ENCODE measurements around the gene LINC01488. TPM values are rescaled to one million over a fixed set of nuclear protein-coding genes. Genes with fewer than 3 reads are reported as not detected.

Gene LINC01488
- total and polyA plus RNA-seq, 2 experiments from 2014 or later: not detected

GRCh38 chr11:69451289-69451688 lies 30.2 kb upstream of the LINC01488 start:
- no peak overlapping the region; the same call in 2 of the 3 replicates for H3K4me3 Mint-ChIP-seq
- Histone ChIP-seq H3K4me3 (no peak overlapping the region), H3K4me1 (ENCODE audit: insufficient read depth) (no peaks in the 10 kb centered on the region), H3K36me3 (ENCODE audit: insufficient read depth) (no peaks in the 10 kb centered on the region), H3K27me3 (ENCODE audit: insufficient read depth) (no peaks in the 10 kb centered on the region), H3F3A (replicated peaks; ENCODE audit: low read depth) (no peaks in the 10 kb centered on the region), H3K79me2 (replicated peaks; ENCODE audit: insufficient read depth) (no peaks in the 10 kb centered on the region), H4K20me1 (replicated peaks; ENCODE audit: insufficient read depth) (no peaks in the 10 kb centered on the region), H3K9me2 (ENCODE audit: insufficient read depth) (0 out of 2 replicates have a peak, but pooled peaks cover 10% of the 10 kb centered on the region), H3K4me2 (no peak overlapping the region), H2AFZ (no peak overlapping the region), H3K27ac (ENCODE audit: low read depth) (no peak overlapping the region)
- peaks cover 10% of the 10 kb centered on the region; the same call in 2 of the 3 replicates for H3K4me1 Mint-ChIP-seq
- TF ChIP-seq ZNF331 (CRISPR knock-in tag; IDR thresholded peaks at IDR 0.05; ENCODE audit: low read depth) (no peak), JUNB (IDR thresholded peaks at IDR 0.05; ENCODE audit: unreplicated experiment) (no peak), POLR2AphosphoS5 (IDR thresholded peaks at IDR 0.05; ENCODE audit: low read depth) (no peak), CTCF (conservative IDR thresholded peaks at IDR 0.05; ENCODE audit: low read depth in 2 of 2) (no peak), CREB1 (CRISPR knock-in tag; IDR thresholded peaks at IDR 0.05; ENCODE audit: low read depth) (no peak), ZNF114 (CRISPR knock-in tag; IDR thresholded peaks at IDR 0.05) (no peak), NANOG (IDR thresholded peaks at IDR 0.05; ENCODE audit: borderline replicate concordance) (no peak), STAT1 (IDR thresholded peaks at IDR 0.05; ENCODE audit: unreplicated experiment) (no peak), ZNF462 (CRISPR knock-in tag; IDR thresholded peaks at IDR 0.05) (no peak), REST (IDR thresholded peaks at IDR 0.05; ENCODE audit: unreplicated experiment) (no peak), ETS1 (IDR thresholded peaks at IDR 0.05) (no peak), EZH2phosphoT487 (IDR thresholded peaks at IDR 0.05; ENCODE audit: unreplicated experiment) (no peak), EZH2 (IDR thresholded peaks at IDR 0.05; ENCODE audit: low read depth, unreplicated experiment) (no peak)
- peaks cover 4% of the 10 kb centered on the region; the same call in 2 of the 3 replicates for H3K36me3 Mint-ChIP-seq (ENCODE audit: low read depth)
- DNase-seq (ENCODE audit: low spot score) (no peak), ATAC-seq (no peak)
- no peak overlapping the region for H3K27ac Mint-ChIP-seq
- H3K27me3 Mint-ChIP-seq (ENCODE audit: insufficient read depth, low read depth, poor library complexity): peaks cover 5% of the 10 kb centered on the region
- no peaks in the 10 kb centered on the region for H3K9me3 Mint-ChIP-seq
